Neural cell (in vitro differentiated cells): Measurements from ENCODE around the gene MDGA2. TPM values are rescaled to one million over a fixed set of nuclear protein-coding genes. Genes with fewer than 3 reads are reported as not detected.

Experiments used
- H2AFZ ChIP-seq: fragments of 200-600, 300-800 bp; sonication (generic), shearing (Covaris generic); 2 replicates; pipeline ENCODE4 v1.6.0; 2014; ENCODE audit warnings: low read depth, mild to moderate bottlenecking, antibody characterized with exemption, low read length, moderate library complexity
- H3F3A ChIP-seq: fragments of 200-600 bp; shearing (Covaris generic); 2 replicates; pipeline ENCODE4 v1.6.1; 2016; ENCODE audit warnings: mild to moderate bottlenecking, moderate library complexity, mixed read lengths, antibody characterized with exemption, low read length; ENCODE audit not compliant: insufficient read depth, poor library complexity, severe bottlenecking
- H3K27ac ChIP-seq: fragments of 200-600, 300-800 bp; sonication (generic), shearing (Covaris generic); 2 replicates; pipeline ENCODE4 v1.5.1; 2014; ENCODE audit warnings: mild to moderate bottlenecking, low read length, moderate library complexity
- H3K27me3 ChIP-seq: fragments of 300-800, 200-600 bp; sonication (generic), shearing (Covaris generic); 2 replicates; pipeline ENCODE4 v1.6.0; 2014; ENCODE audit warnings: mild to moderate bottlenecking, low read depth, low read length, moderate library complexity; ENCODE audit not compliant: insufficient read depth
- H3K36me3 ChIP-seq: fragments of 300-800, 200-600 bp; sonication (generic), shearing (Covaris generic); 2 replicates; pipeline ENCODE4 v1.5.1; 2014; ENCODE audit warnings: mild to moderate bottlenecking, antibody characterized with exemption, low read length, moderate library complexity; ENCODE audit not compliant: insufficient read depth
- H3K4me2 ChIP-seq: fragments of 300-800, 200-600 bp; sonication (generic), shearing (Covaris generic); 2 replicates; pipeline ENCODE4 v1.6.0; 2014; ENCODE audit warnings: mild to moderate bottlenecking, low read length
- H3K4me3 ChIP-seq: fragments of 300-800, 200-600 bp; sonication (generic), shearing (Covaris generic); 2 replicates; pipeline ENCODE4 v1.5.1; 2014; ENCODE audit warnings: mild to moderate bottlenecking, low read length, moderate library complexity
- H3K79me2 ChIP-seq: fragments of 200-600 bp; shearing (Covaris generic); replicated peaks from 2 replicates; pipeline ENCODE4 v1.6.0; 2014; ENCODE audit warnings: mild to moderate bottlenecking, low read length, moderate library complexity; ENCODE audit not compliant: insufficient read depth
- H3K9ac ChIP-seq: fragments of 300-800, 200-600 bp; sonication (generic), shearing (Covaris generic); 2 replicates; pipeline ENCODE4 v1.6.1; 2016; ENCODE audit warnings: mild to moderate bottlenecking, low read length, mixed read lengths
- H3K9me2 ChIP-seq: fragments of 200-600 bp; shearing (Covaris generic); 2 replicates; pipeline ENCODE4 v1.6.1; 2016; ENCODE audit warnings: mild to moderate bottlenecking, low read length, mixed read lengths; ENCODE audit not compliant: insufficient read depth
- H3K9me3 ChIP-seq: fragments of 200-600, 300-800 bp; sonication (generic), shearing (Covaris generic); 2 replicates; pipeline ENCODE4 v1.6.1; 2016; ENCODE audit warnings: mild to moderate bottlenecking, mixed run types, low read length, moderate library complexity, mixed read lengths
- H4K20me1 ChIP-seq: fragments of 200-600 bp; shearing (Covaris generic); 2 replicates; pipeline ENCODE4 v1.6.1; 2016; ENCODE audit warnings: mild to moderate bottlenecking, mixed run types; ENCODE audit not compliant: insufficient read depth
- EP300 ChIP-seq: fragments of 450-650 bp; conservative IDR thresholded peaks from 2 replicates; pipeline ENCODE4 v1.6.1; 2014; ENCODE audit warnings: antibody characterized with exemption, mild to moderate bottlenecking, moderate library complexity; ENCODE audit not compliant: poor library complexity, severe bottlenecking
- EZH2 ChIP-seq: fragments of 200-600, 300-800 bp; shearing (Covaris generic), sonication (generic); IDR thresholded peaks from 2 replicates; pipeline ENCODE4 v1.6.1; 2014; ENCODE audit warnings: antibody characterized with exemption, low read length, borderline replicate concordance, mild to moderate bottlenecking; ENCODE audit not compliant: insufficient read depth, poor library complexity, severe bottlenecking
- MXI1 ChIP-seq: fragments of 450-650 bp; conservative IDR thresholded peaks from 2 replicates; pipeline ENCODE4 v1.6.1; 2014; ENCODE audit warnings: antibody characterized with exemption, mild to moderate bottlenecking; ENCODE audit not compliant: poor library complexity, severe bottlenecking
- POLR2AphosphoS5 ChIP-seq: IDR thresholded peaks from 2 replicates; pipeline ENCODE4 v1.6.1; 2012
- RAD21 ChIP-seq: fragments of 450-650 bp; conservative IDR thresholded peaks from 2 replicates; pipeline ENCODE4 v1.6.1; 2014; ENCODE audit warnings: antibody characterized with exemption, mild to moderate bottlenecking, moderate library complexity
- SMC3 ChIP-seq: fragments of 450-650 bp; conservative IDR thresholded peaks from 2 replicates; pipeline ENCODE4 v1.6.1; 2014; ENCODE audit warnings: antibody characterized with exemption, mild to moderate bottlenecking, moderate library complexity; ENCODE audit not compliant: poor library complexity
- TAF1 ChIP-seq: IDR thresholded peaks from 2 replicates; pipeline ENCODE4 v1.6.1; 2012; ENCODE audit warnings: low read depth
- polyA plus RNA-seq: library from polyadenylated mRNA; depleted of rRNA; stranded (reverse); fragments of >200 nt; gene quantifications from 2 replicates; pipeline ENCODE4 v1.2.3, GENCODE V29; 2014
- TF ChIP-seq, protein P1 (sequence below): fragments of 450-650 bp; IDR thresholded peaks from 2 replicates; pipeline ENCODE4 v1.5.1; 2014; ENCODE audit warnings: antibody characterized with exemption, mild to moderate bottlenecking, moderate library complexity; ENCODE audit not compliant: poor library complexity, severe bottlenecking
- TF ChIP-seq, protein P2 (sequence below): IDR thresholded peaks from 2 replicates; pipeline ENCODE4 v1.6.1; 2012; ENCODE audit warnings: borderline replicate concordance

MDGA2 gene
- polyA plus RNA-seq, 1 donor from 2014 or later: 3.8 TPM

DNA sequence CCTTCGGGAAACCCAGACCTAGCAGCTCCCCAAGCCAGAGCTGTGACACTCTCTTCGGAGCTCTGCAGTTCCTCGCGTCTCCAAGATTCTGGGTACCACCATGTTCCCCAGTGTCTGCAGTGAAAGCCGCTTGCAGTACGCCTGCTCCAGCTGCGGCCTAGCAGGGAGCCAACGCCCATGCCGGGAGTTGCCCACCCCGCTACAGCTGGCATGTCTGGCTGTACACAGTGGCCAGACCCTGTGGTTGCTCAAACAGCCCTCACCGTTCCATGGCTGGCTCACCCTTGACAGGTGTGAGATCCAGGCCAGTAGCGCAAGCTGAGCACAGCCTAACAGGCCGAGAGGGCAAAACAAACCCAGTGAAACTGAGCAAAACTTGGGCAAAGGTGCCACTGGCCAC is 520.0 kb downstream of the MDGA2 start:
- TF ChIP-seq RAD21 (no peak), POLR2AphosphoS5 (no peak), SMC3 (no peak), TAF1 (no peak), EP300 (no peak), MXI1 (no peak), EZH2 (no peak)
- TF ChIP-seq, protein P1, sequence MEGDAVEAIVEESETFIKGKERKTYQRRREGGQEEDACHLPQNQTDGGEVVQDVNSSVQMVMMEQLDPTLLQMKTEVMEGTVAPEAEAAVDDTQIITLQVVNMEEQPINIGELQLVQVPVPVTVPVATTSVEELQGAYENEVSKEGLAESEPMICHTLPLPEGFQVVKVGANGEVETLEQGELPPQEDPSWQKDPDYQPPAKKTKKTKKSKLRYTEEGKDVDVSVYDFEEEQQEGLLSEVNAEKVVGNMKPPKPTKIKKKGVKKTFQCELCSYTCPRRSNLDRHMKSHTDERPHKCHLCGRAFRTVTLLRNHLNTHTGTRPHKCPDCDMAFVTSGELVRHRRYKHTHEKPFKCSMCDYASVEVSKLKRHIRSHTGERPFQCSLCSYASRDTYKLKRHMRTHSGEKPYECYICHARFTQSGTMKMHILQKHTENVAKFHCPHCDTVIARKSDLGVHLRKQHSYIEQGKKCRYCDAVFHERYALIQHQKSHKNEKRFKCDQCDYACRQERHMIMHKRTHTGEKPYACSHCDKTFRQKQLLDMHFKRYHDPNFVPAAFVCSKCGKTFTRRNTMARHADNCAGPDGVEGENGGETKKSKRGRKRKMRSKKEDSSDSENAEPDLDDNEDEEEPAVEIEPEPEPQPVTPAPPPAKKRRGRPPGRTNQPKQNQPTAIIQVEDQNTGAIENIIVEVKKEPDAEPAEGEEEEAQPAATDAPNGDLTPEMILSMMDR: no peak
- TF ChIP-seq, protein P2, sequence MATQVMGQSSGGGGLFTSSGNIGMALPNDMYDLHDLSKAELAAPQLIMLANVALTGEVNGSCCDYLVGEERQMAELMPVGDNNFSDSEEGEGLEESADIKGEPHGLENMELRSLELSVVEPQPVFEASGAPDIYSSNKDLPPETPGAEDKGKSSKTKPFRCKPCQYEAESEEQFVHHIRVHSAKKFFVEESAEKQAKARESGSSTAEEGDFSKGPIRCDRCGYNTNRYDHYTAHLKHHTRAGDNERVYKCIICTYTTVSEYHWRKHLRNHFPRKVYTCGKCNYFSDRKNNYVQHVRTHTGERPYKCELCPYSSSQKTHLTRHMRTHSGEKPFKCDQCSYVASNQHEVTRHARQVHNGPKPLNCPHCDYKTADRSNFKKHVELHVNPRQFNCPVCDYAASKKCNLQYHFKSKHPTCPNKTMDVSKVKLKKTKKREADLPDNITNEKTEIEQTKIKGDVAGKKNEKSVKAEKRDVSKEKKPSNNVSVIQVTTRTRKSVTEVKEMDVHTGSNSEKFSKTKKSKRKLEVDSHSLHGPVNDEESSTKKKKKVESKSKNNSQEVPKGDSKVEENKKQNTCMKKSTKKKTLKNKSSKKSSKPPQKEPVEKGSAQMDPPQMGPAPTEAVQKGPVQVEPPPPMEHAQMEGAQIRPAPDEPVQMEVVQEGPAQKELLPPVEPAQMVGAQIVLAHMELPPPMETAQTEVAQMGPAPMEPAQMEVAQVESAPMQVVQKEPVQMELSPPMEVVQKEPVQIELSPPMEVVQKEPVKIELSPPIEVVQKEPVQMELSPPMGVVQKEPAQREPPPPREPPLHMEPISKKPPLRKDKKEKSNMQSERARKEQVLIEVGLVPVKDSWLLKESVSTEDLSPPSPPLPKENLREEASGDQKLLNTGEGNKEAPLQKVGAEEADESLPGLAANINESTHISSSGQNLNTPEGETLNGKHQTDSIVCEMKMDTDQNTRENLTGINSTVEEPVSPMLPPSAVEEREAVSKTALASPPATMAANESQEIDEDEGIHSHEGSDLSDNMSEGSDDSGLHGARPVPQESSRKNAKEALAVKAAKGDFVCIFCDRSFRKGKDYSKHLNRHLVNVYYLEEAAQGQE: no peak
- Histone ChIP-seq H4K20me1 (no peaks in the 10 kb centered on the region), H3K27ac (no peak overlapping the region), H3K9me2 (no peaks in the 10 kb centered on the region), H3K9me3 (no peaks in the 10 kb centered on the region), H3K79me2 (no peaks in the 10 kb centered on the region), H3K4me2 (no peak overlapping the region), H2AFZ (no peak overlapping the region), H3K9ac (no peak overlapping the region), H3K27me3 (no peaks in the 10 kb centered on the region), H3F3A (no peaks in the 10 kb centered on the region), H3K4me3 (no peak overlapping the region), H3K36me3 (no peaks in the 10 kb centered on the region)

DNA sequence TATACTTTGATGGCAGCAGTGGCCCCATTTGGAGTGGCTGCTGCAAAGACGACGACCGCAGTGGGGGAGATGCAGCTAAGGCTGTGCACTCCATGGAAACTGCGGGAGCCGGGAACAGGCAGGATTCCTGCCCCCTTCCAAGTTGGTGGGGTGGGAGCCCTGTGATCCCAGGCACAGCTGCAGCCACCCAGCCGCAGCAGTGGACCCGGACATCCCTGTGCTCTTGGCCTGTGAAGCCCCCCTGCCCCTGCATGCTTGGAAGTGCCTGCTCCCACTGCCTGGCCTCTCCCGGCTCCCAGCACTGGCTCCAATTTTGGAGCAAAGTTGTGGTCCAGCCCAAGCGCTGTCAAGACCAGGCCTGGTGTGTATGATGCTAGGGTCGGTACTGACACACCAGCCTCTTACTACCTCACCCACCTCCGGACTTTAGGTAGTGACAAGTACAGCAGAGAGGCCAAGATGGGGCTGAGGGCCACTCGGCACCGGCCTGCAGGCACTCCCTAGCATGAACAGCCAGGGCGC is 521.1 kb downstream of the MDGA2 start:
- H3K9me3 ChIP-seq: no peaks in the 10 kb centered on the region
- TF ChIP-seq, protein P1: no peak
- TF ChIP-seq EP300: no peak
- no peak for TF ChIP-seq POLR2AphosphoS5
- no peak for TF ChIP-seq TAF1
- no peak for TF ChIP-seq EZH2
- TF ChIP-seq, protein P2: no peak
- TF ChIP-seq RAD21: no peak
- TF ChIP-seq SMC3: no peak
- no peaks in the 10 kb centered on the region for H3K9me2 ChIP-seq
- no peak overlapping the region for H3K4me2 ChIP-seq
- no peak overlapping the region for H3K4me3 ChIP-seq
- H2AFZ ChIP-seq: no peak overlapping the region
- no peaks in the 10 kb centered on the region for H4K20me1 ChIP-seq
- H3F3A ChIP-seq: no peaks in the 10 kb centered on the region
- no peaks in the 10 kb centered on the region for H3K79me2 ChIP-seq
- H3K27ac ChIP-seq: no peak overlapping the region
- no peaks in the 10 kb centered on the region for H3K36me3 ChIP-seq
- H3K27me3 ChIP-seq: no peaks in the 10 kb centered on the region
- H3K9ac ChIP-seq: no peak overlapping the region
